T-helper 2 cell (primary cell): ENCODE results near the gene ALDH1A2.
"Not testable (repeated sequence)": the region's sequence is repeated elsewhere in the genome, so short reads cannot be mapped to it uniquely, and the experiment has no call there.

ENCODE experiments used
- DNase-seq, 5 experiments: peaks; one replicate each; pipeline versions ENCODE4 v3.0.0 to v3.0.0-alpha.2; 2012 to 2022

Gene ALDH1A2

DNA sequence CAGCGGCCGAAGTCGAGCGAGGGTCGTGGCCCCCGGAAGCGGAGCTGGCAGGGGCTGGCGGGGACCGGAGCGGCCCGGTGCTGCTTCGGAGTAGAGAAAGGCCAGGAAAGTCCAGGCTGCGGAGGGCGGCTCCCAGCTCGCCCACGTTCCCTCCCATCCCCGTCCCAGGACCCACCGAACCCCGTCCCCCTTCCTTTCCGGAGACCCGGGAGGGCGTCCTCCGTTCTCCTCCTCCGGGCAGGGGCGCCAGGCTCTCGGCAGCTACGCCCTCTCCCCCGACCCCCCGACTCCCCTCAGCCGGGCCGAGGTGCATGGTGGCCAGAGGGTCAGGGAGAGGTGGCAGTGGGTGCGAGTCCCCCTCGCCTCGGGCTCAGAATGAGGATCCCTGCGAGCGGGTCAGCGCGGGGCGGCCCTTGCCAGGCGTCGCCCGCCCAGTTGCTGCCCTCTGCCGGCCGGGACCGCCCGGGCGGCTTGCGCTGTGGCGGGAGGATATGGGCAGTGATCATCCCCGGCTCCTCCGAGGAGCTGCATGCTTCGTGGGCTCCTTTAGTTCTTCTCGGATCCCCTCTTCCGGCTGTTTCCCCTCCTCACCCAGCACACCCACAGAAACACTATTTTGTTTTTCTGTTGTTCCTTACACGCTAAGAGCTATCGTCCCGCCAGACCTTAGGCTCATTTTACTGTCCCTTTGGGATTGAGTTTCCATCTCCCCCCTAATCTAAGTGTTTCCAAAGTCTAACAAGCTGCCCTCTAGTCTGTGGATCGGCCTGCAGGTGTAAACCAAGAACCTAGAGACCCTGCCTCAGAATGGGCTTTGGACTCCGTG, 744 bp upstream of the ALDH1A2 start:
- DNase-seq = peak in 2 of 5 experiments; percentile 29 to 33

DNA sequence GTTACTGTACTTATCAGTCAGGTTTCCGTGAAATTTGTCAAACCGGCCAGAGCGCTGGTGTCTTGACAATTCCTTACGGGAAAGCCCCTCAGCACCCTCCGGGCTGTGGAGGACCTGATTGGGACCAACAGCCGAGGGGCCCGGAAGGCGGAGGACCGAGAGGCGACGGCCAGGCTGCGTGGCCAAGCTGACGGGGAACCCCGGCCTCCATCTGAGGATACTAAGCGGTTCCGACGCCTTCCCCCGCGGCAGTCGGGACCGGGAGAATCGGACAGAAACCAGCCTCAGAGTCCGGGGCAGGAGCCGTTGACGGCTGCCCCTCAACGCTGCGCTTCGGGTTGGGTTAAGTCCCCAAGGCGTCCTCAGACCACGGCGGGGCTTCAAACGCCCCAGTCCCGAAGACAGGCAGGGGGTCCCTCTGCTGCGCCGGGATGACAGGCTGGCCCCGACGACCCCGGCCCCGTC, 499 bp downstream of the ALDH1A2 start:
- no peak for DNase-seq

GRCh38 chr15:58064082-58064979, 1.2 kb downstream of the ALDH1A2 start:
- no peak for DNase-seq

- no peak for DNase-seq
Measured at GRCh38 chr15:58063614-58064013, 1.9 kb downstream of the ALDH1A2 start.

GRCh38 chr15:58062983-58063382, 2.5 kb downstream of the ALDH1A2 start:
- DNase-seq = no peak

- no peak for DNase-seq
Measured at GRCh38 chr15:58062175-58062574, 3.3 kb downstream of the ALDH1A2 start.

GRCh38 chr15:58060575-58060974, 4.9 kb downstream of the ALDH1A2 start:
- no peak for DNase-seq

DNA sequence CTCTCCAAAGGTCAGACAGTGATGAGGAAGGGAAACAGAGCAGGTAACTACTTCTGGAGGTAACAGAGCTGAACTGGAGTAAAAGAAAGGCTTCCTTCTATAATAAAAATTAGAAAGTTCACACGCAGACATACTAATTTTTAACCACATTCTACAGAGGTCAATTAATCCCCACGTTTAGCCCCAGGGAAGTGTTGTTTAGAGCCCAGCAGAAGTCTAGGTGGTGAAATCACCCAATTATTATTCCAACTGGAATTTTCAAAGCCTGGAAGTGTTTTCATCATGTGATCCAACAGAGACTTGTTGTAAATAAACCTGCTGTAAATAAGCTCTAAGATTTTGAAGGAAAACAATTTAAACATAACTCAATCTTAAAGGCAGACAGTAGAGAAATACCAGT, 6.8 kb downstream of the ALDH1A2 start:
- no peak for DNase-seq

- DNase-seq = no peak
Measured at GRCh38 chr15:58058073-58058472, 7.4 kb downstream of the ALDH1A2 start.

DNA sequence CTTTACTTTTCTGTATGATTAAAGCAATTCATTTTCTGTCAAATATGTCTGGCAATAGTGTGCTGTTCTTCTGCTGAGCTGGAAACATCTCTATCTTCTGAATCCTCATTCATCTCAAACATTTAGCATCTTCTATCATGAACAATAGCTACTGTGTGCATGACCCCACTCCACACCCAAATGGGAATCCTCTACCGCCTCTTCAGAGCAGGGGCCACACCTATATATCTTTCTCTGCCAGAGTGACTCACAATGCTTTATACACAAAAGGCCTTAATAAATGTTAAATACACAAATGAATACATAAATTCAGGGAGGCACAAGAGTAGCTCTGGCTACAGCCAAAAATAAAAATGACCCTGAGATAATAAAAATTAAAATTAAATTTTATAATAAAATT, 8.0 kb downstream of the ALDH1A2 start:
- DNase-seq = no peak

- DNase-seq = no peak
Measured at GRCh38 chr15:58056015-58056414, 9.5 kb downstream of the ALDH1A2 start.

GRCh38 chr15:58053315-58054153, 12.0 kb downstream of the ALDH1A2 start:
- DNase-seq = no peak

DNA sequence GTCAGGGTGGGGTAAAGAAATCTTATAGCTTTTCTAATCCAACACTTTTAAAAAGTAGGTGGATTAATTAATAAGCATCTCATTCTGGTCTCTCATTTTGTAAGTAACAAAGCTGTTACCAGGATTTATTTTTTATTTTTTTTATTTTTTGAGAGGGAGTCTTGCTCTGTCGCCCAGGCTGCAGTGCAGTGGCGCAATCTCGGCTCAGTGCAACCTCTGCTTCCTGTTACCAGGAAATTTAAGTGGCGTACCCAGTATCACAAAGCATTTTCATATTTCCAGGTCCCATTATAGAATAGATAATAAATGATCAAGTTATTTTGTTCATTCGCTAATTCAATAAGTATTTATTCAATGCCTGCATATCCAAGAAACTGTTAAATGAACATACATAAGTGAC, 13.2 kb downstream of the ALDH1A2 start:
- no peak for DNase-seq

GRCh38 chr15:58049520-58050227, 15.8 kb downstream of the ALDH1A2 start:
- no peak for DNase-seq

GRCh38 chr15:58048261-58048660, 17.2 kb downstream of the ALDH1A2 start:
- no peak for DNase-seq

DNA sequence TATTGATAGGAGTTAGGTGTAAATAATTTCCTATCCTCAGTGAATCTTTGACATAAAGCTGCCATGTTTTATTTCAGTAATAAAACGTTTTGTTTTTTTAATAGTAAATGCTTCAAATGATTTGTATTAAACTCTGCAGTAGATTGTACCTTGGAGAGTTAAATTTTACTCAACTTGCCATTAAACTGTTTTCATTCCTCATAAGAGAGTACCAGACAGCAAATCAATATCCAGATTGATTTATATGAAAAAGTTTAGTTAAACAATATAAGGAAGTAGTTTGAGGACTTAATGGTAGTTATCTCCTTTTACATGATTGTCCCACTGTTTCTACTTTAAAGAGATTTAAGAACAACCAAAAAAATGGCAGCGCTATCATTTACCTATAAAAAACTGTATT, 18.4 kb downstream of the ALDH1A2 start:
- no peak for DNase-seq

DNA sequence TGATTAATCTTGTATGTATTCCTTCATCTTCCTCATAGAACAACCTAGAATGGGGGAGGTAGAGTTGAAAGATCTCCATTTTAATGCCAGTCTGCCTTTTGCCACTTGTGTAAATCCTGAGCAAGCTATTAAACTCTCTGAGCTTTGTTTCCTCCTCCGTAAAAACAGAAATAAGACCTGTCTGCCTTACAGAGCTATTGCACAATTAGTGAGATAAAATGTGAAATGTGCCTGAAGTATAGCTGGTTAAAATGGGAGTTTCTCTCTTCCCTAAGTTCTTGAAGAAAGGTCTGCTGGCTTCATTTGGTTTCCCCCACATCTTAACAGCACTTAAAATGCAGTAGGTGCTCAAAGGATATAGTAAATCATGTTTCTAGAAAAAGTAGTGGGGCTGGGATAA, 19.0 kb downstream of the ALDH1A2 start:
- no peak for DNase-seq

GRCh38 chr15:58045376-58045775, 20.1 kb downstream of the ALDH1A2 start:
- DNase-seq = not testable (repeated sequence)

DNA sequence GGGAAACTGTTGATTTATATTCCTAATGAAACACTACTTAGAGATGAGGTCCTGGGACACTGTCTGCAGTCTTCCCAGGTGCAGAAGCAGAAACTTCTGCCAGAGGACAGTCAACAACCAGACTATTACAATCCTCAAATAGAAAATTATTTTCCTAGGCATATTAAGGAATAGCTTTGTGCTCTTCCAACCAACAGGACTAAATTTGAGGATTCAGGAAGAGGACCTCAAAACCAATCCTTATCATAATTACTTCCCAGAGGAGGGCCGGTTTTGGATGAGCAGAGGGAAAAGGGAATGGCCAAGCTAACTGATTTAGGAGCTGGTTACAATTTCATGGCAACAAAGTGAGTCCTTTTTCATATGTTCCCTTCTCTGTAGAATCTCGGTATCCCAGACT, 21.0 kb downstream of the ALDH1A2 start:
- DNase-seq = no peak

DNA sequence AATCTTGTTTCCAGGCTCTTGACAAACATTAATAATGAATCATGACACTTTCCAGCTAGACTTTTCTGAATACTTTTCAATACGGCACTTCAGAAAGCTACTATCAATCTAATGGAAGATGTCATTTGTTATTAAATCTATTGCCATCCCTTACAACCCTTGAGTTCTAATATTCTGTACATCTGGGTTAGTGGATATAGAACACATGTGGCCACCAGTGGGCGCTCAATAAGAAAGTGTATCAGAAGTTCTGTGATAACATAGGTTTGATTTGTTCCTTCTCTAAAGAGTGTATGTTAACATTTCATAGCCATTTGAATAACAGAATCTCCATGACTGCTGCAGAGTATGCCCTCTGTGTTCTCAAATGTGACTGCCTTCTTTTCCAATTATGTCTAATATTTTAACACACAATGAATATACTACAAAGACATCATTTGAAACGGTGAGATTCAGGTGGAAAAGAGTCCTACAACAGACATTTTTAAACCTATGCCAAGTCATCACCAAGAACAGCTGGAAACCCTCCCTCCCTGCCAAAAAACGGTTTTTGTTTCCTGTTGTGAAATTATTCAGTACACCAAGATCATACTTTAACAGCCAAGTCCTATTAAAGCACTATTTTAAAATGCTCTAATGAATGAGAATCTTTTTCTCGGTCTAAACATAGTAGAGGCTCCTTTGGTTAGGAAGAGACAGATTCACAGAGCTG, 22.2 kb downstream of the ALDH1A2 start:
- DNase-seq = peak in 1 of 5 experiments; percentile 31

DNA sequence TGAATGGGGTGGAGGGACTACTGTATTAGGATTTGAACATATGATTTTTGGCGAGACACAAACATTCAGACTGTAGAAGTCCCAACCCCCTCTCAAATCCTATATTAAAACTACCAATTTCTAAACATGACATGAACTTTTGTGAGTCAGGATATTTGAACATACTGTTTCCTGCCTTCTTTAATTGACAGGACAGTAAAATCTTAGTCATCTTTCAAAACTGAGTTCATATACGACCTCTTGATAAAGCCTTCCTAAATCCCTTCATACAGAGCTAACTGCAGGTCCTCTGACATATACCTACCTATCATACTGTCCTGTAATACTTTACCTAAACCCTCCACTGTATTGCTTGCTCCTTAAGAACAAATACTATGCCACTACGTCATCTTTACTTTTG, 23.5 kb downstream of the ALDH1A2 start:
- no peak for DNase-seq
